NK-92 (cell line): ENCODE data around the gene RIMBP2.

Experiments
- DNase-seq: peaks from one replicate; lab custom pipeline; 2025; ENCODE audit not compliant: unreplicated experiment; lab: John Stamatoyannopoulos, UW

RIMBP2 gene

DNA sequence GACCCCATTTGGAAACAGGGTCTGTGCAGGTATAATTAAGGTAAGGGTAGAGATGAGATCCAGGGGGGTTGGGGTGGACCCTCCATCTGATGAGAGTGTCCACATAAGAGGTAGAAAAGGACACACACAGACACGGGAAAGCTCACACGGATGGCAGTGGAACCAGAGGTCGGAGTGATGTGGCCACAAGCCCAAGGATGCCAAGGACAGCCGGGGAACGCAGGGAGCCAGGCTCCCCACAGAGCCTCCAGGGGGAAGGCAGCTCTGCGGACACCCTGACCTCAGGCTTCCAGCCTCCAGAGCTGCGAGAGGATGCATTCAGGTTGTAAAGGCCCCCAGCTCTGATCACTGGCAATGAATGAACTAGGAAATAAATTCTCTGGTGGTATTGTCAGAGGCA, 33.0 kb downstream of the RIMBP2 start:
- DNase-seq, result no peak

DNA sequence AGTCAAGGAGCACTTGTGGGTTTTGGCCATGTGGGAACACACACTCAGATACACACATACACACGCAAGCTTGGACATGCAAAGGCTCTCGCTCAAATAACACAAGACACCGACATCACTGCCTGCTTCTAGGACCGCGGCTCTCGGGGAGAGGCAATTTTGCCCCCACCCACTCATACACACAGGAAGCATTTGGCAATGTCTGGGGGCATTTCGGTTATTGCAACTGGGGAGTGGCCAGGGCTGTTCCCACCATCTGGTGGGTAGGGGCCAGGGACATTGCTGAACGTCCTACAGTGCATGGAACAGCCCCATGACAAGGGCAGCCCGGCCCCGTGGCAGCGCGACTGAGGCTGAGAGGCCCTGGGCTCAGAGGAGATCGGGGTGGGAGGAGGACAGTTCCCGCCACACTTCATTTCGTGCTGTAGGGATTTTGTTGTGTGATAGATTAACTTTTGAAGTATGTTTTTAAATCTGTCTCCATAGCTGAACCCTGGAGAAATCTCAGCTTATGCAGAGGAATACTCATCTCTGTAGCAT, 35.6 kb downstream of the RIMBP2 start:
- DNase-seq, result no peak

DNA sequence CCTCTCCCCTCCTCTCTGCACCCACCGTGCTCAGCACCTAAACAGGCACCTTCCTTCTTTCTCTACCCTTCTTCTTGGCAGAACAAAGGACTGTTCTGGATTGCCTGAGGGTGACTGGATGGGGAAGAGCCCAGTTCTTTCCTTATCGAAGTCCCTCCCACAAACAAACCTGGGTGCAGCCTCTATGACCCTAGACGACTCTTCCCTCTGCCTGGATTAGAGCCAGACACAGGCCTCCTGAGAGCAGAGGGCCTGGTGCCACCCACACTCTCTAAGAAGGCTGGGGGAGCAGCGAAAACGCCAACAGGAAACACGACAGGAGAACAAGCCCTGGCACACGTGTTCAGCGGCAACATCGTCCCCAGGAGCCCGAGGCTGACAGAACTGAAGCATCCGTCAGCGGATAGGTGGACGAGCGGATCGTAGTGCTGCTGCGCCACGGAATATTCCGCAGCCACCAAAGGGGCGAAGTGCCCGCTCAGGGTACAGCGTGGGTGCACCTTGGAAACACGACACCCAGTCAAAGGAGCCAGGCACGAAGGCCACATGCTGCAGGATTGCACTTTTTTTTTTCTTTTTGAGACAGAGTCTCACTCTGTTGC, 38.0 kb downstream of the RIMBP2 start:
- no peak for DNase-seq

DNA sequence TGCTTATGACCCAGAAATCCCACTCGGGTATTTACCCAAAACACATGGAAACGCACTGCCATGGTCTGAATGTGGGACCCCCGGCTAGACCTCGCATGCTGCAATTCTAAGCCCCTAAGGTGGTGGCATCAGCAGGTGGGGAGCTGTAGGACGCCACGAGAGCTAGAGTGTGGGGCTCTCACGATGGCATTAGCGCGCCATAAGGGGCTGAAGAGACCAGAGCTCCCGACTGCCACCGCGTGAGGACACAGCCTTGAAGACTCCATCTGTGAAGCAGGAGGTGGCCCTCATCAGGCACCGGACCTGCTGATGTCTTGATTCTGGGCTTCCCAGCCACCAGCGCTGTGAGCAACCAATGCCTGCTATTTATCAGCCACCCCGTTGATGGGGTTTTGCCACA, 40.3 kb downstream of the RIMBP2 start:
- DNase-seq, result no peak

DNA sequence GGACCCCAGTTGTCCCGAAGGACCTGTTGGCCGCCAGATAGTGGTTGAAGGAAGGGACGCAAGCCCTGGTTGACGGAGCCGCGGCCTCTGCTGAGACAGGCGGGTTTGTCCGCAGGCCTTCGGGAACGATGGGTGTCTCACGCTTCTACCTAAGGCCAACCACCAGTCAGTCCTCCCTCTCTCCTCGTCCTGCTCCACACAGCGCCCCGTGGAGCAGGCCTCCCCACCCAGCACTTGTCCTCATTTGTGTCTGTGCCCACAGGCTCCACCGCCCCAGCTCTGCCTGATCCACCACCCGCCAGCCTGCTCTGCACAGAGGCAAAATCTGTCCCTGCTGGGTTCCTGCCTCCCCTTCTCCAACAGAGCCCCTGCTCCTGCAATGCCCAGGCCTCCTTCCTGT, 41.0 kb downstream of the RIMBP2 start:
- DNase-seq, result no peak

DNA sequence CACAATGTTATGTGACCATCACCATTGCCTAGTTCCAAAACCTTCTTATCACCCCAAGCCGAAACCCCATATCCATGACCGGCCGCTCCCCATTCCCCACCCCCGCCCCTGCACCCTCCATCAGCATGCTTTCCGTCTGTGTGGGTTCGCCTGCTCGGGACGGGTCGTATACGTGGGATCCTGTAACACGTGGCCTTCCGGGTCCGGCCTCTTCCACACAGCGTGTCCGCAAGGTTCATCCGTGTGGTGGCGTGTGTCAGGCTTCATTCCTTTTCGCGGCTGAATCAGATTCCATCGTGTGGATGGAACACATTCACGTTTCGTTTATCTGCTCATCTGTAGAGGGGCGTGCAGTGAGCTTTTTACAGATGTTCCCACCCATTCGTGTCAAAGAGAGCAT, 41.4 kb downstream of the RIMBP2 start:
- no peak for DNase-seq

DNA sequence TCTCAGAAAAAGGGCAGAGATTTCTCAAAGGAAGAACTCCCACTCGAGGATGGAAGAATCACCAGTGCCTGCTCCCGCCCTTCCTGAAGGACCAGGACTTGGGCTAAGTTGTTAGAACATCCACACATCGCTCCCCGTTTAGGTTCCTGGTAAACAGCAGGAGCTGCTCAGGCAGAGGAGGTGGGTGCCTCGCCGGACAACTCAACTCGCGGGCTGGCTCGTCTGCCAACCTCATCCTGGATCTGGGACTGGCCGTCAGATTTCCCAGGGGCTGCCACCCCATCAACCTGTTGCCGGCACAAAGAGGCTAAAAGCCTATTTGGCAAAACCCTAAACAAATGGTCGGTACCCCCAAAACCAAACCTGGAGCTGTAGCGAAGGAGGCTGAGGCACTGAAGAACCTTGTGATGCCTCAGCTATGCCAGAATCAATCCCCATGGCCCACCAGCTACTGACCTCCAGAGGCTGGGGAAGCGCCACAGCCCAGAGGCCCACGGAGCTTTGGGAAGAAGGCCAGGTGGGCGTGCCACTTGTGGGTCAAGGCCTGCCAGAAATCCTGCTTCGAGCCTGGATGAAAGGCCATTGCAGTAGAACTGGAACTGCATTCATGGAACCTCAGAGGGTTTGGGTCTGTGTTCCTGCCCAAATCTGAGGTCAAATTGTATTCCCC, 42.9 kb downstream of the RIMBP2 start:
- DNase-seq, result no peak

DNA sequence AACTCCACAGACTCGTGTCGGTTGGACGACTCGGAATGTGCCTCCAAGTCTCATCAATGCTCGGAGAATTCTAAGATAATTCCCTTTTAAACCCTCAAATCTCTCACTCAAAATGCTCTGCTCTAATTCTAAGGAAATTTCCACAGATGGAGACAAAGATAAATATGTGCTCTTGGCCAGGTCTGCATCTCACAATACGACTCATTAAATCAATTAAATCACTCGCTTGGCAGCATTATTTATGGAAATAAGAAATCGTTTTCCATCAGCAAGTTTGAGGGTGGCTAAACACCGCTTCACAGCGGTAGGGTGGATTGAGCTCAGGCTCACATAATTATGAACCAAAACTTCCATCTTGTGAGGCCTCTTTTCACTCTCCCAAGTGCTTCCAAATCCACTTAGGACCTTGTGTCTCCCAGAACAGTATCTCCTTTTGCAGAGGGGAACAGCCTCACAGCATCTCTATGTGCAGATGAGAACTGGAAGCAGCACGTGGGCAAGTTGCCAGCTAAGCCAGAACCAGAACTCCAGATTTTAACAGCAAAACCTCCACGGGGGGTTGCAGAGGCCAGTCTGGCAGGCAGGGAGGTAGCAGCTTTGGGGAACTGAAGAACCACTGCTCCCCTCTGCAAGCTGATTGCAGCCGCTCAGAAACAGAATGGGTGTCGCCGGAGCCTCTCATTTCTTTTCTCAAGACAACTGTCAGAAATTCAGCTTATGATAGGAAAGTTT, 43.8 kb downstream of the RIMBP2 start:
- no peak for DNase-seq

DNA sequence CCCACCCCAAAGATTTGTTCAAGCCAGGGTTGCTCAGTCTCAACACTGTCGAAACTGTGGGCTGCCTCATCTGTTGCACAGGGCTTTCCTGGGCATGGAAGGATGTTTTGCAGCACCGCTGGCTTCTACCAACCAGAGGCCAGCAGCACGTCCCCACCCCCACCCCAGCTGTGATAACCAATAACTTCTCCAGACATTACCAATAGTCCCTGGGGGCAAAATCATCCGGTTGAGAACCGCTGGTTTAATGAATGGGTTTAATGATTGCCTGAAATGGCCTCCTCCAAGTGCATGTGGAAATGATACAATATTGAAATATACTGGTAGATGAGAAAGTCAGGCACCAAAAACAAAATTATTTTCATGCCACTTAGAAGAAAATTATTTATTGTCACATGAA, 44.5 kb downstream of the RIMBP2 start:
- no peak for DNase-seq

DNA sequence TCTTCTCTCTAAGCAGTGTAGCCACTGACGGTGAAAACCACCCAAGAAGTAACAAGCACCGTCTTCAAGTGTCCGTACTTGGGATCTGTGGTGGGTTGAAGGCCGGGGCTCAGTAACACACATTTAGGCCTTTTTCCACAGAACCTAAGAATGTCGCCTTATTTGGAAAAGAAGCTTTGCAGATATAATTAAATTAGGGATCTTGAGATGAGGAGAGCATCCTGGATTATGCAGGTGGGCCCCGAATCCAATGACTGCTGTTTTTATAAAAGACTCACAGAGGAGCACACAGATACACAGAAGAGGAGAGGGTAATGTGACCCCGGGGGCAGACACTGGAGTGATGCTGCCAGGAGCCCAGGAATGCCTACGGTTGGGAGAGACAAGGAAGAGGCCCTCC, 46.3 kb downstream of the RIMBP2 start:
- DNase-seq, result no peak

DNA sequence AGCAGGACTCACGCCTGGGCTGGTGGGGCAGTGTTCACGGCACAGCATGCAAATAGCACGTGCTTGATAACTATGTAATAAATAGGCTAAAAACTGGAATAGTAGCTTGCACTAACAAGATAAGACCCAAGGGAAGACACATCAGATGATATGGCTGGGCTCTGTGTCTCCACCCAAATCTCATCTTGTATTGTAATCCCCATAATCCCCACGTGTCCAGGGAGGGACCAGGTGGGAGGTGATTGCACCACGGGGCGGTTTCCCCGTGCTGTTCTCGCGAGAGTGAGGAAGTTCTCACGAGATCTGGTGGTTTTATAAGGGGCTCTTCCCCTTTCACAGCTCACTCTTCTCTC, 46.9 kb downstream of the RIMBP2 start:
- no peak for DNase-seq

DNA sequence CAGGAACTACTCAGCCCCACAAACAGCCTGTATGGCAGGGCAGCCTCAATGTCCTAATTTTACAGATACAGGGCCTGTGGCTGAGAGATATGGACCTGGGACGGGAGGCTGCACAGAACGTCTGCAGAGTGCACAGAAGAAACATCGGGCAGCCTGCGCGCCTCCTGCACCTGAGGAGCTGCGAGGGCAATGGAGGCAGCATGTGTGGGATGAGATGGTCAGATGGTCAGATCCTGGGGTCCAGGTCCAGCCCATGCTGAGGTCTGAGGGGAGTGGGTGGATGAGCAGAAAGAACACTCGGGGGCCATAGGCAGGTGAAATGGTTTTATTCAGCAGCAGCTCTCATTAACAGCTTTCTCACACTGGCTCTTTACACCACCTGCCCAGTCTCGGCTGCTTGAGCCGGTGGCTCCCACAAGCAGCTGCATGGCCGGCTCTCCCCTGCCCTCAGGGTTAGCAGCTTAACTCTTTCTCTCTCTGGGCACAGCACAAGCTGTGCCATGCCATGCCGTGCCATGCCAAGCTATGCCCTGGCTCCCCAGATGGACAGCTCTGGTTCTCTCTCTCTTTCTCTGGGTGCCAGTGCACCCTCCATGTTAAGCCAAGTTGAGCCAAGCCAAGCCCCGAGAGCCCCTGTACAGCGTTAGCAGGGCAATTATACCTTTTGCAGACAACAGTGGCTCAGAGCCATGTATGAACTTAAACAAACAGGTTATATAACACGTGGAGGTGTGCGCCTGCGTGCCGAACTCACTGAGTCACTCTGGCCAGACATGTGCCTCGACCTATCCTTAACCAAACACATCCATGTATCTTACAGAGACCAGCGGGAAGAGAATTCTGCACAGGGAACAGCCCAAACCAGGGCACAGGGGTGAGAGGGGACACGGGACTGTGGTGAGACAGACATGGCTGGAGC, 47.6 kb downstream of the RIMBP2 start:
- DNase-seq, result no peak

DNA sequence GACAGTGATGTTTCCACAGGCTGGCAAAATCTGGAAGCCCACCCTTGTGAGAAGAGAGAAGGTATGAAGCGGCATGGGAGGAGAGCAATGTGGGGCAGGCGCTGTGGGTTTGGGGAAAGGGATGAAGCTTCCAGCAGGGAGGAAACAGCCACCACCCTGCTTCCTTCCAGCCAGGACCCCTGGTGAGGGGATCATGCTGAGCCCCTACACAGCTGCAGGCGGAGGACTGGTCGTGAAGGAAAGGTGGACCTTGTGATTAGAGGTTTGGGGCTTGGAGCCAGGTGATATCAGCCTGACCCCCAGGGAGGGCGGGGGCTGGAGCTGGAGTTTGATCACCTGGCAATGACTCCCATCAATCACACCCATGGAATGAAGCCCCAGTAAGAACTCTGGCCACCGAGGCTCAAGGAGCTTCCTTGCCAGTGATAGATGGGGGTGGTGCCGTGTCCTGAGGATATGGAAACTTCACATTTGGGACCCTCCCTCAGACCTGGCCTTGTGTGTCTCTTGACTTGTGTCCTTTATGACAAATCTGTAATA, 48.6 kb downstream of the RIMBP2 start:
- DNase-seq, result no peak

DNA sequence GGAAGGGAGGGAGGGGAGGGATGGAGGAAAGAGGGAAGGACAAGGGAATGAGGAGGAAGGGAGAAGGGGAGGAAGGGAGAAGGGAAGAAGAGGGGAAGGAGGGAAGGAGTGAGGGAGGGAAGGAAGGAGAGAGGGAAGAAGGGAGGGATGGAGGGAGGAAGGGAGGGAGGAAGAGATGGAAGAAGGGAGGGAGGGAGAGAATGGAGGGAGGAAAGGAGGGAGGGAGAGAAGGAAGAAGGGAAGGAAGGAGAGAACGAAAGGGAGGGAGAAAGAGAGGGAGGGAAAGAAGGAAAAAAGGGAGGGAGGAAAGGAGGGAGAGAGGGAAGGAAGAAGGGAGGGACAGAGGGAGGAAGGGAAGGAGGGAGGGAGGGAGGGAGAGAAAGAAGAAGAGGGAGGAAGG, 49.5 kb downstream of the RIMBP2 start:
- no peak for DNase-seq

DNA sequence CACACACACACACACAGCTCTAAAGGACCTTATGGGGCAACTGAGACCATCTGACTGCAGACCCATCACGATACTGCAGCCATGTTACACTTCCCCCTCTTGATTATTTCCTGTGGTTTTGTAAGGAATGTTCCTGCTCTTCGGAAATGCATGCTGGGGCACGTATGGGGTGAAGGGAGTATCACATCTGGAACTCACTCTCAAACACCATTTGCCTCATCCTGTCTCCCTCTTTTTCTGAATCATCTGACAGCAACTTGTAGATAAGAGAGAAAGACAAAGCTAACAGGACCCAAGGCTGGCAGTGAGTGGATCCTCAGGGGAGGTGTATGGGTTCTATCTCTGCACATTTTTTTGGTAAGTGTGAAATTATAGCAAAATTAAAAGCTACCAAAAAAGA, 50.3 kb downstream of the RIMBP2 start:
- DNase-seq, result no peak

DNA sequence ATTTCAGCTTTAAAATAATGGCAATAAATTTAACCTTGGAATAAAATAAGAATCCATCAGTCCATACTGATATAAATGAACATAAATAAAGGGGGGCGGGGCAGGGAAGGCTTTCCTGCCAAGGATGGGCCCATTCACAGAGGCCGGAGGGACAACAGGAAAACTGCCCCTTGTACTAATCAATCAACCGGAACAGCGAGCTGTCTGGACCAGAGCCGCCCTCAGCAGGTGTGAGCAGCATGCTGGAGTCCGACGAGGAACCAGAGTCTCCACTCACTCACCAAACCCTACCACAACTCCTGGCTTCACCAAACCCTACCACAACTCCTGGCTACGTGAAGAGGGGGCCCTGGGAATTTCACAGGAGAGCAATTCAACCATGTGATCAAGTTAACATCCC, 51.3 kb downstream of the RIMBP2 start:
- no peak for DNase-seq

DNA sequence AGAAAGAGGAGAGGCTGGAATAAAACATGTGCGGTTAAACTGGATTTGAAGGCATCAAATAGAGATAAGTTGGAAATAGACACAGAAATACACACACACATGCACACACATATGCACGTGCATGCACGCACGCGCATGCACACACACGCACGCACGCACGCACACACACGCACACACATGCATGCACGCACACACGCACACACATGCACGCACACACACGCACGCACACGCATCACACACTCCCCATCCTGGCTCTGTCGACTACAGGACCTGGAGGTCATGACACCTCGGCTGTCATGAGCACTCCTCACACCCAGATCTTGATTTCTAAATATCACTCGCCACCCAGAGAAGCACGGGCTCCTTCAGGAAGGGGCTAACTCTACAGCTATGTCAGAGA, 51.8 kb downstream of the RIMBP2 start:
- DNase-seq, result no peak

DNA sequence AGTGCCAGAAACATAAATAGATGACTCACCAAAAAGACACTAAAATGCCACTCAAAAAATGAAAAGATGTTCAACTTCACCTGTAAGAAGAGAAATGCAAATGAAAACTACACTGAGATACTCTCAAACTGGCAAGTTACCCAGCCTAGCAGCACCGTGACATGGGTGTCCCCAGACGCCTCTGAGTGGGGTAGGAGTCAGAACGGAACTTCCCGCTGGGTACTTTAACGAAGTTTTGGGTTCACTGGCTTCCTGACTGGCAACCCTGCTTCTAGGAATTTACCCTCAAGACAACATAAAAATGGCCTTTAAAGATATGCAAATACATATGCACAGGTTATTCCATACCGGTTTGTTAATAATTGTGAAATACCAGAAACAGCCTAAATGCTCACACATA, 52.6 kb downstream of the RIMBP2 start:
- no peak for DNase-seq

DNA sequence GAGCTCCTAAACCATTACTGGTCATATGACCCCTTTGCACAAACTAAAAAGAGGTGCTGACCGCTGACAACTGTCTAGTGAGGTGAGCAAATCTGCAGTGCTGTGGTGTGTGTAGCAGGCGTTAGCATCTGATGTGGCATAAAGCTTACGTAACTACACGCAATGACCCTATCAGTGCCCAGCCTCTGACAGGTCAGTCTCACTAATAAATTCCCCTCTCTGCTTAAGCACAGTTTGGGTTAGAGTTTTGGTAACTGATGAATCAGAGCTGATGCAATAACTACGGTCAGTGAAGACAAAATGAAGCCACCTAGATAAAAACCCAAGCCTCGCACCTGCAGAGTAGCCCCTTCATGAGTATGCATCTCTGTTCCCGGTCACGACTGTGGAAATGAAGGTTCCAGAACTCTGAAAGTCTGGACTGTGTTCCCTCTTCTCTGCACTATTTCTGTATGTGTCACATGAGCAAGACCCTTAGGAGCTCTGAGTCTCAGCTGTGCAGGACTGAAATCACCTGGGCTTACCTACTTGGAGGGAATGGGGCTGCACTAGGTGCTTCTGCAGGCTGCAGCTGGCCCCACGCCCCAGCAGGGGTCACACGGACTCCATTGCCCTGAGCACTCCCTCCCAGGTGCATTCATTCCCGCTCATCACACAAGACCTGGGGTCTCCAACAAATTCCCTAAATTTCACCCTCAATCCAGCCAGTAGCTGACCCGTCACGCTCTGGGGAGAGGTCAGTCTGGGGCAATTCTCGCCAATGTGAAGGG, 54.4 kb downstream of the RIMBP2 start:
- DNase-seq, result no peak

DNA sequence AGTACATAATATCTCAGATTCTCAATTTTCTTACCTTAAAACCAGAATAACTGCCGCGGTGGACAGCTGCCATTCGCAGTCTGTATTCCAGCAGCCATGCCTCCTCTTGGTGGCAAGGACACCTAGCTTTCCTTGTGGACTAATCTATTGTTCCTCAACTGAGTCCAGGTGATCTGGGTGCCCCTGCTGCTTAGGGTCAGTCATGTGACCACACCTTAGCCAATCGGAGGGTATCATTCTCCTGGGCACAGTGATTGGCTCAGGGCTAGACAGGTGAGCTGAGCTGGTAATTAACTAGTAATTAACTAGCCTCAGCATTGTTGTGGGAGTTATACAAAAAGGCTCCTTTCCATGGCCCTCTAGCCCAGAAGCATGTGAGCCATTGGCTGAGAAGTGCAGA, 55.0 kb downstream of the RIMBP2 start:
- no peak for DNase-seq
